HT-29 (cell line): ENCODE data around the gene CELSR3. TPM values are rescaled to one million over a fixed set of nuclear protein-coding genes. Genes with fewer than 3 reads are reported as not detected.

ENCODE experiments used
- DNase-seq: peaks from one replicate; pipeline ENCODE4 v3.0.0-alpha.2; 2015; ENCODE audit warnings: low spot score
- total RNA-seq: library from RNA; depleted of rRNA; stranded (reverse); fragments of >200 nt; shearing (Covaris generic); gene quantifications from 2 replicates; pipeline ENCODE4 v1.2.3, GENCODE V29; 2014

Gene CELSR3
- total RNA-seq, 1 experiment from 2014 or later = 12.5 TPM

DNA sequence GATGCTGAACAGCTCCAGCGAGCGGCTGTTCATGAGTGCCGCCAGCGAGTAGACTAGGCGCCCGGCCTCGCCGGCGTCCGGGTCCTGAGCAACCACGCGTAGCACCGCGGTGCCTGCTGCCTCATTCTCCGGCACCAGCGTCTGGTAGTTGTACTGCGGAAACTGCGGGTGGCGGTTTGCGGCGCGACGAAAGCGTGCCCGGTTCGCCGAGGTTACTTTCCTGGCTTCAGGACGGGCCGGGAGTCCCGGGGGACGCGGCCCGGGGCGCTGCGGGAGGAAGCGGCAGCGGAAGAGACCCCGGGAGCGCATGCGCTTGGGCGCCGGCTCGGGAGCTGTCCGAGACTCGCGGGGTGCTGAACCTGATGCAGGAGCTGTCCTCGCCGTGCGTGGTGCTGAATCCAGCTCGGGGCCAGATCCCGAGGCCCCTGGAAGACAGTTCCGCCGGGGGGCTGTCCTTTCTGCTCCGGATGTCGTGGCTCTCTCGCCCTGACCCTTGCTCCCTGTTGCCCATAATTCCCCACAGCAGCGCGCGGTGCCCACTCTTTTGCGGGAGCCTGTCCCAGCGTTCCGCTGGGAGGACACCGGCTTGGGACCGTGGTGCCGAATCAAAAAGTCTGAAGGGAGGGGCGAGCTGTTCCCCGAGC, 1.1 kb downstream of the CELSR3 start:
- no peak for DNase-seq

DNA sequence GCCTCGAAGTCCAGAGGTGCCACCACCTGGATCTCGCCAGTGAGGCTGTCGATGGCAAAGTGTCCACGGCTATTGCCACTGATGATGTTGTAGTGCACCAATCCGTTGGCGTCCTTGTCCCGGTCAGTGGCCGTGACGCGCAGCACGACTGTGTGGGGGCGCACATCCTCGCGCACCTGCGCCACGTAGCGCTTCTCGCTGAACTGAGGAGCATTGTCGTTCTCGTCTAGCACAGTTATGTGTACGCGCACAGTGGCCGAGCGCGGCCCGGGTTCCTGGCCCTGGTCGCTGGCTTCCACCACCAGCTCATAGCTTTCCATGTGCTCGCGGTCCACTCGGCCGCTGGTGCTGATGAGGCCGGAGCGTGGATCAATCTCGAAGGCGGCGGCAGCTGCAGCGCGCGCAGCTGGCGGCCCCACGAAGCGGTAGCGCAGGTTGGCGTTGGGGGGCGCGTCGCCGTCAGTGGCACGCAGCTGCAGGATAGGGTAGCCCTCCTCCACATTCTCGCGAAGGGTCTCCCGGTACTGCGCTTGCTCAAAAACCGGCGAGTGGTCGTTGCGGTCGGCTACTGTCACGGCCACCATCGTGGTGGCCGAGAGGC, 1.8 kb downstream of the CELSR3 start:
- no peak for DNase-seq

DNA sequence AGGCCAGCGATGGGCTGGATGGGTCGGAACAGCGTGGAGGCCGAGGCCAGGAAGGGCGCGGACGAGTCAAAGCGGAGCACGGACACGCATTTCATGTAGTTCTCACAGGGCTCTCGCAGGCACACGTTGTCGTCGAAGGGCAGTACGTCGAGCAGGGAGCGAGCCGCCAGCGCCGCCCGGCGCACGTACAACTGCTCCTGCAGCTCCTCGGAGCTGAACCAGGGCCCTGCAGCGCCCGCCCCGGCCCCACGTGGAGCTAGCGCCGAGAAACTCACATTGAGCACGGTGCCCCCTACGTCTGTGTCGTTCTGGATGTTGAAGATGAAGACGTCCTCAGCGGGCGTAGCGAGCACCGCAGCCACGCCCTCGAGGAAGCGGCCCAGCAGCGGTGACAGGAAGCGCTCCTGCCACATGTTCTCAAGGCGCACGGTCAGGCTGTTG, 5.8 kb downstream of the CELSR3 start:
- DNase-seq = no peak

DNA sequence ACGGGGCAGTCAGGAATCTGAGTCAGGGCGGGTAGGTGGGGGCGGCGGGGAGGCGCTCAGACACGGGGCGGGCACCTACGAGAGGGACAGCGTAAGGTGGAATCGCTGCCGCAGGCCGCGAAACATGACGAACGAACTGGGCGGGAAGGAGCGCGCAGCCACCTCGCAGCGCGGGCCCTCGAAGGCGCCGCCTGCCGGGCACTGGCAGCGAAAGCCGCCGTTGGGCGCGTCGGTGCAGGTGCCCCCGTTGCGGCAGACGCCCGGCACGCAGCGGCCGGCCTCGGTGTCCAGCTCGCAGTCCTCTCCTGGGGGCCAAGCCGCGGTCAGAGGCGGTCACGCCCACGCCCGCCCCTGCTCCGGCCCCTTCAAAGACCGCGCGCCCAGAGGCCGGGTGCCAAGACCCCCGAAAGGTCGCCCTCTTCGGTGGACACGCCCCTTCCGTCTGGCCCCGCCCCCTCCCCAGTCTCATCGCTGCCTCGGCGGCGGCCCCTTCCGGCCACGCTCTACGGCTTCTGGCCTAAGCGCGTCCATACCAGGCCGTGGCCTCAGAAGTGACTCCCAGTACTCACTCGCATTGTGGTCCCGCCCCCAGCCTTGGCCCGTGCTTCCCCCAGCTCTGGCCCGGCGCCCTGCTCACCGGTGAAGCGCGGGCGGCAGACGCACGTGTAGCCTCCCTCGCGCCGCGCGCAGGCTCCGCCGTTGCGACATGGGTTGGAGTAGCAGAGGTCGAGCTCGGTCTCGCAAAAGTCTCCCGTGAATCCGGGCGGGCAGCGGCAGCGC, 6.4 kb downstream of the CELSR3 start:
- DNase-seq = no peak

DNA sequence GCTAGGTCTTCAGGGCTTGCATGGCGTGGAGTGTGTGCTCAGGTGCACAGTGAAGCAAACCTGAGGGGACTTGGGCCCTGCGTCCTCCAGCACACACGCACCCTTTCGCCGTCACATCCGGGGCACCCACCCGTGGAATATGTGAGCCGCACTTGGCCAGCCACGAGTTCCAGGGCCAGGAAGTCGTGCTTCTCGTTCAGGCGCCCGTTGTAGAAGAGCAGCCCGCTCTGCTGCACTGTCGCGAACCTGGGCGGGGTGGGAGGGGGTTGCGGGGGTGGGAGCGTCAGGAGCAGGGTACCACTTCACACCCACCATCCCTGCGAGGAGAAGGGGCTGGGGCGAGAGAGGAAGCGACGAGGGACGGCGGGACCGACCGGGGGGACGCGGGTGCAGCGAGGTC, 7.1 kb downstream of the CELSR3 start:
- no peak for DNase-seq

DNA sequence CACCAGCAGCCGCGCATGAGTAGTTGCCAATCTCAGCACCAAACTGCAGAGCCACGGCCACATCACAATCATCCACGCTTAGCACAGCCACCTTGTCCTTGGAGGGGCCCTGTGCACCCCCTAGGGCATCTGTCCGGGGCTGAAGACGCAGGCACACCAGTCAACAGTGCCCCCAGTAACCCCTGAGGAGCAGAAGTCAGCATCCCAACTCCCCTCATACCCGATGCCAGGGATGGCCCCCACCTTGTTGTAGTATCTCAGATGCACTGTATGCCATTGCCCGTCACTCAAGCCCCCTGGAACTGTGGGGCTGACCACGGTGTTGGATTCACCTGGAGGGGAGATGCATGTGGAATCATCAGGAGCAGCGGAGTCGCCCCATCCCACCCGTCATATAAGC, 7.6 kb downstream of the CELSR3 start:
- DNase-seq = no peak

DNA sequence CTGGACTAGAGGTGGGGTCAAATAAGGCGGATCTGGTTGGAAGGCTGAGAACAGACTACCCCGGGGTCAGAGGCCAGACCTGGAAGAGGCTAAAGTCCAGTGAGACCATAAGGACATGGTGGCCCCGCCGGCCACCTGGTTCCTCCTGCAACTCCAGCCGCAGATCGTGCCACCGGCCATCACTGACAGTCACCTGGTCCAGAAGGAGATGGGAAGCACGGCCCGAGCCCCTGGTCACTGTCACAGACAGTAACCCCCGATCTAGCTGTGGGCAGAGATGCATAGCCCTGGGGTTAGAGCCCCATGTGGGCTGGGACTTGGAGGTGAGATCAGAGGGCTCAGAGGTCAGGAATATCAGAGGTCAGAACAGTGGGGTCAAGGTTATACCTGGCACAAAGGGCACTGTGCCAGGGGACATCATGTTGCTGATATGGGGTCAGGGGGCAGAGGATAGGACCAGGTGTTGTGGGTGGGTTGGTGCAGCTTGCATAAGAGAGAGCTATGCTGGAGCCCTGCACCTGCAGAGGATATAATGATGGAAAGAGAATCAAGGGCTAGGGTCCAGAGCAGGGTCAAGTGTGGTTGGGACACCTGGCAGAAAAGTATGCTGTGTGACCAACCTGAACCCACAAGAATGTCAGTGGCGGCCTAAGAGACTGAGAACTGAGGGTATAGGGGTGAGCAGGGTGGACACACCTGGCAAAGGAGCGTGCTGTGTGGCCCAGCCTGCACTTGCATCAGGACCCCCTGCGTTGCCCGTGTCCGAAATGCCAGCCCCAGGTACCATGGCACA, 9.6 kb downstream of the CELSR3 start:
- DNase-seq = no peak

DNA sequence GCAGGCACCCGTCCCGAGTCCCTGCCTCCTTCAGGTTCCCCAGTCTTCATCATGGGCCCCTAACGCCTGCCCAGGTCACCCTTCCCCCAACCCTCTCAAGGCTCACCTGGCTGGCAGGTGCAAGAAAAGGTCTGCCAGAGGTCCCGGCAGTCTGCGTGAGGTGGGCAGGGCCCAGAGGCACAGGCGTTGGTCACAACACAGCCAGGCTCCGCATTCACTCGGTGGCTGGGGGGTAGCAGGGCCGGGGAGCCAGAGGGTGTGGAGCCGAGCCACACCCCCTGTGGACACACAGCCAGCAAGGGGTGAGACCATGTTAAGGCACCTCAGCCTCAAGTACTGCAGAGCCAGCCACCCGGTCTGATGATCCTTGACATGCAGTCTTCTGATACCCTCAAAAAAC, 10.9 kb downstream of the CELSR3 start:
- DNase-seq = no peak

DNA sequence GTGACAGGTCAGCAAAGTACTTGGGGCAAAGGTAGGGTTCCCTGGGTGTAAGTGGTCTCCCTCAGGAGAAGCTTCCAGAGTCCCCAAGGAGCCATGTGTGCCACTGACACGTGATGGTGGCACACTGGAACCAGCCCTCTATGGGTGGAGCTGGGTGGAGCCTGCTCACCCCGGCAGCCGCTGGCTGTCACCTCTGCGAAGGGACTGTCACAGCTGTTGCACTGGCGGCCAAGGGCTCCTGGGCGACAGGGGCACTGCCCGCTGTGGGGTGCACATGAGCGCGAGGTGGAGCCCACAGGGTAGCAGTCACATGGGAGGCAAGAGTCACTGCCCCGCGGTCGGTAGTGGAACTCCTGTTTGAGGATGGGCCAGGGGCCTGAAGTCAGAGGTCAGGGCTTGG, 12.0 kb downstream of the CELSR3 start:
- peak; percentile 13 for DNase-seq

DNA sequence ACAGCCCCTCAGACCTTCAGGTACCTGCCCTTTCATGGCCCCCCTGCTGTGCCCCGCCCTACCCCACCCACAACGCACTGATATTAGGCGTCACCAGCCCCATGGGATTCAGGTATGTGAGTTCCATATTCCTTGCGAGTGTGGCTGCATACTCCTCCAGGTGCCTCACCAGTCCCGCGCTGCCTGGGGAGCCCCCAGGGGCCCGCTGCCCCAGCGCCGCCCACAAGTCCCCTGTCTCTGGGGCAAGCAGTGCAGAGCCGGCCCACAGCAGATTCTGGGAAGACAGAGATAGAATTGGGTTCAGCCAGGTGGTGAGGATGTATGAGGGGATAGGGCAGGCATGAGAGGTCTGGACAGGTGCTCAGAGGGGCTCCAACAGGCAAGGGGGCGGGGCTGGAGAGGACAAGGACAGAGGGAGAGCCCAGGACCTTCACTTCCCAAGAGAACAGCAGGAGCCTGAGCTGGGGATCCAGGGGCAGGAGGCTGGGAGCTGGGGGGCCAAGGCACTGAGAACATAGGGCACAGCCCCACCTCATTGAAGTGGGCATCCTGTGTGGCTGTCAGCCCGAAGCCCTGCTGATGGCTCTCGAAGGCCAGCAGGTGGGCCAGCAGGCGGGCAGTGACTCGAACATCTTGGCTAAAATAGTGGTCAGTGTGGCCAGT, 14.4 kb downstream of the CELSR3 start:
- DNase-seq = no peak

DNA sequence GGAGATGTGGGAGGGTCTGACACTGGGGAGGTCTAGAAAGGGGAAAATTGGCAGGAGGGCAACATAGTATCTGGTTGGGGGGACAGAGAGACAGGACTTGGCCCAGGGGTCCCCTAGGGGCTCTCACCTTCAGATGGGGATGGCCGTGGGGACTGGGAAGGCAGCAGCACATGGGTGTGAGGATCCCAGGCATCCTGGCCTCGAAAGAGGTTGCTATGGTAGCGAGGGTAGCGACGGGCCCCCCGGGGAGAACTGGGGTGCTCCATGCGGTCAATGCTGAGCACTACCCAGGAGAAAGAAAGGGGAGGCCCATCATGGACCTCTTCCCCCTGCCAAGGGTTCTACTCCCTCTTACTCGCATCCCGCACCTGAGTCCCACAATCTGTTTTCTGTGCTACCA, 15.0 kb downstream of the CELSR3 start:
- no peak for DNase-seq

DNA sequence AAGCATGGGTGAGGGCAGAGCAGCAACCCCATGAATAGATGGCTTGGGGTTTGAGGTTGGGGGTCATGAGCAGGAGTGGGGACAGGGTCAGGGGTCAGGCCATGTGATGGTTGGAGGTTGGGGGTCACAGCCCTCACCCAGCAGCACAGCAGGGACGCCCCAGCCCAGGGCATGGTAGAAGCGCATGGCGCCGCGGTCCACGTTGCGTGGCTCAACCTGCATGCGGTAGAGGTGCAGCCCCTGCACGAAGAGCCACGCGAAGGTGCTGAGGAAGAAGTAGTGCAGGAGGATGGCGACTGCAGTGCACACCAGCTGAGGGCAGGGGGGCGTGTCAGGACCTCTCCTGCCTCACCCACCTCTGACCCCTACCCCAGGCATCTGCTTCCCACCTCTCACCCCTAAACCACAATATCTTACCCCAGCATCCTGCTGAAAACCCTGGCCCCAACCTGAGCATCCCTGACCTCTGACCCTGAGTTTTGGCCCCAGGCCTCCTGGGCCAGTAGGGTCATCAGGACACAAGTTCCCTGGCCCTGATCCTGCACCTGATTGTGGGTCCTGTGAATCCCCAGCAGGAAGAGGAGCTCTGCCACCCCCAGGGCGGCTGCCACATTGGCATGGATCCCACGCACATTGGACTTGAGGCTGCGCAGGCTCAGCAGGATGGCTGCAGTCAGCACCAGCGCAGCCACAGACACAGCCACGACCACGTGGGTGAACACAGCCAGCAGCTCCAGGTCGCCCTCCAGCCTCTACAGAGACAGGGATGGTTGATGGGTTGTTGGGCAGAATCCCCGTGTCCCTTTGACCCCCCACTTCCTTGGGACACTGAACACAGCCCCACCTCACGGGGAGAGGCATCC, 17.6 kb downstream of the CELSR3 start:
- no peak for DNase-seq

DNA sequence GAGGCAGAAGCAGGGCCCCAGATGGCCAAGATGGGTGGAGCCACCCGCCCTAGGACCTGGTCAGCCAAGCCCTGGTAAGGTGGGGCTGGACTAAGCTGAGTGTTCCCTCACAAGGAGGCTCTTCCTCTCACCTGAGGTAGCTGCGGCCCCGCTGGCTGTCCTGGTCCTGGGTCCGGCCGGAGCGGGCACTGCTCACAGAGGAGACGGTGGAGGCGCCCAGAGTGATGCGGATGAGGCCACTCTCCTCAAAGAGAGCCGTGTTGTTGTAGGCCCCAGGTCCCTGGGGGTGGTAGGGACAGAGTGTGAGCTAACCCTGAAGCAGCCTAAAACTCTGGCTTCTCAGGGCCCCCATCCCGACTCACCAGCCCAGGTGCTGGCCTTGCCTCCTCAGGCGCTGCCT, 20.1 kb downstream of the CELSR3 start:
- no peak for DNase-seq

DNA sequence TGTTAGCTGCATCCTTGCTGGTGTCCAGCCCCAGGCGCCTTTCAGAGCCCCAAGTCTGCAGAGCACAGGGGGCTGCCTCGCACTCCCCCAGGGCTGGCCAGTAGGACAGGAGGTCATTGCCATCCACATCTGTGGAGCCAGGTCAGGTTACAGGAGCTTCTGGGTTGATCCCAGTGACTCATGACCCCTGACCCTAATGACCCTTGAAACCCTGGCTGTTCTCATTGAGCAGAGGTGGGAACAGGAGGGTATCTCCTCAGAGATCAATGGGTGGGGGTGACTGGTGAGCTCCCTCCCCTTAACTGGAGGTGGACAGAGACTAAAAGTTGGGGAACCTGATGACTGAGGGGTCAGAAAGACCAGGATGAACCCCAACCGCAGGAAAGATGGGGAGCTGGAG, 21.3 kb downstream of the CELSR3 start:
- DNase-seq = no peak

DNA sequence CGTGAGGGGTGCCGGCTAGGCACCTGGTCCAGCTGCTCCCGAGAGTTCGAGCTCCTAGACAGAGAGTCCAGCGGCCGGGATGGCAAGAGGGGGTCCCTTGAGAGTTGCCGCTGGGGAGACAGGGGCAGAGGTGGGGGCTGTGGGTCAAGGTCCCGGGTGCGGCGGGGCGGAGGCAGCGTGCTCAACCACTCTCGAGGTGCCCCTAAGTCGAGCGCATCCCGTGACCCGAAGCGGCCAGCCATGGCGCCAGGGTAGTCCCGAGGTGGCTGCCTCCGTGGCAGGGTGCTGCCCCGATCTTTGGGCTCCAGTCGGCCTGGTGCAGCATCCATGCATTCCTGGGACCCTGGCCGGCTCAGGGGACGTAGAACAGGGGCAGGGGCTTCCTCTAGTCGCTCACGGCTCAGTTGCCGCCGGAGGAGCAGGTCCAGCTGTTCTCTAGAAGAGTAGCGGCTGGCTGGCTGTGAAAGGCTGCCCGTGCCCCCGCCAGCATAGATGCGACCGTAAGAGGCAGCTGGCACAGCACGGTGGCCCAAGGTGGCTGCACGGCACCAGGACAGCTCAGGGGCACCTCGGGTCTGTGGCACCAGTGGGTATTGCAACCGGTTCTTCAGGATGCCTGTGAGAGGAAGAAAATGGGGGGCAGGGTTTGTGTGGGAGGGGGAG, 22.6 kb downstream of the CELSR3 start:
- no peak for DNase-seq

DNA sequence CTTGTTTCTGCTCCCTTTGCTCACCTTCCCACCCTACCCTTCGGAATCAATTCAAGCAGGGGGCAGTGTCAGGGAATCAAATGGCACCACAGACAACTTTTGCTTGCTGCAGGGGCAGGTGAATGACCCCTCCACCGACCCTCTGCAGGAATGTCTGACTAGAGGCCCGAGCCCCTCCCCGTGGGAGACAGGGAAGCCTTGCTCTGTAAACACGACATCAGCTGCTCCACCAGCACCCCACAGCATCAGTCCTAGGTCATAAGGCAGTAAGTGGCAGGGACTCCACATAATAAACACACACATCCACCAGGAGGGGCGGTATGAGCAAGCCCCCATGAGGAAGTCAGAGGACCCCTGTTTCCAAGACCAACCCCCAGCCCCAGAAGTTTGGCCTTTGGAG, 25.4 kb downstream of the CELSR3 start:
- no peak for DNase-seq

DNA sequence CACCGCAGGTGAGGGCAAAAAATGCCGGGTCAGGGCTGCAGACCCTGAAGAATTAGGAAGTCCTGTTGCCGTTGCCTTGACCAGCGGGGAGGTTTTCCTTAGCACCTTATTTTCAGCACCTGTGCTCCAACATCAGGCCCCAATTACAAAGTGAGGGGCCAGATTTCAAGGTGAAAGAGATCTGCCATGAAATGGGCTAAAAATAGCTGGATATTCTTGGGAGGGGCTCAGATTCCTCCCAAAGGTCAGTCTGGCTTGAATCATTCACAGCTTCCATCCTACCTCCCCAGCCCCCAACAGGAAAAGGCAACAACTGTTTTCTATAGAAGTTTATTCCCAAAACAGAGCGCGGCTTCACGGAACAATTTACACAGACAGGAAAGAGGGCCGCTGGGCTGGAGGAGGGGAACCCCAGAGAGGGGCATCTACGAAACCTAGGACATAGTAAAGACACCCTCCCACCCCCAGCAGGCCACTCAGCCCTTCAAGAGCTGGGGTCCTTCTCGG, 26.5 kb downstream of the CELSR3 start:
- no peak for DNase-seq

DNA sequence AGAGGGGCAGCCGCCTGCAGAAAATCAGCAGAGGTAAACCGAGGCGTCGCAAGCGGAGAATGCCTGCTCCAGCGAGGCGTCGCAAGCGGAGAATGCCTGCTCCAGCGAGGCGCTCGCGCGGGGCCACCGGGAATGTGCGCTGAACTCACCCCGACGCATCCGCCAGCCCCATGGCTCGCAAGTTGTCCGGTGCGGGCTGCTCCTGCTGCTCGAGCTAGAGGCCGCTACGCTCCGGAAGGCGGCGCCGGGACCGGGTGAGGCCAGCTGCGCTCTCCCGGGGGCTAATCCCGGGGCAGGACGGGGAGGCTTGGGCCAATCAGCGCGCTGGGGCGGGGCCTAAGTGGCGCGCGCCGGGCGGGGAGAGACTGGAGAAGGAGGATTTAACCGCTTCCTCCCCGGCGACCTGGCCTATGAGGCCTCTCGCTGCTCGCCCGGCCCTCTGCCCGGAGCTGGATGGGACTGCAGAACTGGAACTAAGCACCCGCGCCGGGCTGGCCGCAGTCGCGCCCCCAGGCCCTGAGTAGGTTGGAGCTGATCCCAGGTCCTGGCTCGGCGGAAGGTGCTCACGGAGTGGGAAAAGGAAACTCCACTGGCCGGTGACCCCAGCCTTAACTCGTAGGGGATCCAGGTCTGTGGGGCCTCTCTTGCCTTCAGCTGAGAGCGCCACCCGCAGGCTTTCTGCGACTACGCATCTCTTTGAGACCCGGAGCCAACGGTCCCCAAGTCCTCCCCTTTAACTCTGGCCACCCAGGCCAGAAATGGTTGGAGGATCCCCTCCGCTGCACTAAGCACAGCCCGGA, 27.3 kb downstream of the CELSR3 start, which contains the start of gene SLC26A6:
Gene SLC26A6, minus strand, starts transcription at position 240 of the 800 bp plus-strand sequence. Its CDS starts 68 bp downstream, at position 172.
- DNase-seq = peak; percentile 93
